Smooth muscle cell (in vitro differentiated cells): ENCODE measurements around the gene CDKL5. TPM values are rescaled to one million over a fixed set of nuclear protein-coding genes. Genes with fewer than 3 reads are reported as not detected.

ENCODE experiments used
- DNase-seq: peaks from one replicate; lab custom pipeline; 2025; ENCODE audit not compliant: unreplicated experiment; lab: John Stamatoyannopoulos, UW
- H2AFZ ChIP-seq: fragments of 200-600 bp; sonication (generic); 2 replicates; pipeline ENCODE4 v1.6.0; 2016; ENCODE audit warnings: antibody characterized with exemption, low read depth, mild to moderate bottlenecking
- H3F3A ChIP-seq: fragments of 200-600 bp; sonication (generic); 2 replicates; pipeline ENCODE4 v1.6.0; 2017; ENCODE audit warnings: antibody characterized with exemption, low read depth
- H3K27ac ChIP-seq: fragments of 200-600 bp; sonication (generic); 2 replicates; pipeline ENCODE4 v1.5.1; 2016; ENCODE audit warnings: low read depth, mild to moderate bottlenecking
- H3K27me3 ChIP-seq: fragments of 200-600 bp; sonication (generic); 2 replicates; pipeline ENCODE4 v1.6.1; 2016; ENCODE audit warnings: low read depth, mild to moderate bottlenecking
- H3K36me3 ChIP-seq: fragments of 200-600 bp; sonication (generic); 2 replicates; pipeline ENCODE4 v1.5.1; 2016; ENCODE audit warnings: low read depth
- H3K4me1 ChIP-seq: fragments of 200-600 bp; sonication (generic); 2 replicates; pipeline ENCODE4 v1.5.1; 2016; ENCODE audit warnings: low read depth
- H3K4me2 ChIP-seq: fragments of 200-600 bp; sonication (generic); 2 replicates; pipeline ENCODE4 v1.6.0; 2016; ENCODE audit warnings: mild to moderate bottlenecking
- H3K4me3 ChIP-seq: fragments of 200-600 bp; sonication (generic); 2 replicates; pipeline ENCODE4 v1.5.1; 2016; ENCODE audit warnings: mild to moderate bottlenecking
- H3K79me2 ChIP-seq: fragments of 200-600 bp; sonication (generic); 2 replicates; pipeline ENCODE4 v1.6.0; 2016; ENCODE audit warnings: low read depth, mild to moderate bottlenecking
- H3K9ac ChIP-seq: fragments of 200-600 bp; sonication (generic); 2 replicates; pipeline ENCODE4 v1.6.0; 2016; ENCODE audit warnings: low read depth
- H3K9me3 ChIP-seq: fragments of 200-600 bp; sonication (generic); replicated peaks from 2 replicates; pipeline ENCODE4 v1.5.1; 2016; ENCODE audit warnings: low read depth
- H4K20me1 ChIP-seq: fragments of 200-600 bp; sonication (generic); 2 replicates; pipeline ENCODE4 v1.6.0; 2016; ENCODE audit warnings: low read depth
- CTCF ChIP-seq: fragments of 200-600 bp; sonication (generic); IDR thresholded peaks from 2 replicates; pipeline ENCODE4 v1.5.1; 2017; ENCODE audit warnings: borderline replicate concordance, mild to moderate bottlenecking, antibody characterized with exemption; ENCODE audit not compliant: insufficient read depth, poor library complexity, severe bottlenecking
- WGBS: methylation state at CpG from one replicate; pipeline ENCODE4 v1.1.7; 2016; ENCODE audit warnings: low lambda C conversion rate; 5-methylcytosine and 5-hydroxymethylcytosine counted together
- polyA plus RNA-seq: library from polyadenylated mRNA; unstranded; fragments of >200 nt; fragmentation: Nextera tagmentation; extraction: Ambion mirVana; gene quantifications from 2 replicates; pipeline ENCODE4 v1.2.1, GENCODE V29; 2016
- total RNA-seq: library from RNA; depleted of rRNA; stranded (reverse); fragments of >200 nt; gene quantifications from 2 replicates; pipeline ENCODE4 v1.2.3, GENCODE V29; 2014

Gene CDKL5
- total and polyA plus RNA-seq, 2 experiments from 2014 or later = 3.4 to 14.4 TPM

GRCh38 chrX:18677161-18677869, 251.9 kb downstream of the CDKL5 start:
- H3F3A ChIP-seq = no peaks in the 10 kb centered on the region
- H3K4me1 ChIP-seq = no peaks in the 10 kb centered on the region
- H3K4me3 ChIP-seq = no peak overlapping the region
- no peak for DNase-seq
- no peaks in the 10 kb centered on the region for H3K36me3 ChIP-seq
- no peak overlapping the region for H2AFZ ChIP-seq
- H3K9ac ChIP-seq = no peak overlapping the region
- no peaks in the 10 kb centered on the region for H4K20me1 ChIP-seq
- no peak for TF ChIP-seq CTCF
- H3K9me3 ChIP-seq = no peaks in the 10 kb centered on the region
- no peak overlapping the region for H3K27ac ChIP-seq
- no peaks in the 10 kb centered on the region for H3K79me2 ChIP-seq
- no peak overlapping the region for H3K4me2 ChIP-seq
- WGBS = 85% methylated on average over 17 of the region's 17 CpGs
- no peaks in the 10 kb centered on the region for H3K27me3 ChIP-seq

GRCh38 chrX:18681996-18682395, 256.6 kb downstream of the CDKL5 start:
- Histone ChIP-seq H4K20me1 (no peaks in the 10 kb centered on the region), H3F3A (no peaks in the 10 kb centered on the region), H3K9me3 (no peaks in the 10 kb centered on the region), H3K27me3 (no peaks in the 10 kb centered on the region), H3K4me3 (no peak overlapping the region), H3K4me1 (no peaks in the 10 kb centered on the region), H3K4me2 (no peak overlapping the region), H3K27ac (no peak overlapping the region), H3K9ac (no peak overlapping the region), H2AFZ (no peak overlapping the region), H3K36me3 (no peaks in the 10 kb centered on the region), H3K79me2 (no peaks in the 10 kb centered on the region)
- no peak for DNase-seq
- 79% methylated on average over 6 of the region's 6 CpGs for WGBS
- TF ChIP-seq CTCF = no peak

DNA sequence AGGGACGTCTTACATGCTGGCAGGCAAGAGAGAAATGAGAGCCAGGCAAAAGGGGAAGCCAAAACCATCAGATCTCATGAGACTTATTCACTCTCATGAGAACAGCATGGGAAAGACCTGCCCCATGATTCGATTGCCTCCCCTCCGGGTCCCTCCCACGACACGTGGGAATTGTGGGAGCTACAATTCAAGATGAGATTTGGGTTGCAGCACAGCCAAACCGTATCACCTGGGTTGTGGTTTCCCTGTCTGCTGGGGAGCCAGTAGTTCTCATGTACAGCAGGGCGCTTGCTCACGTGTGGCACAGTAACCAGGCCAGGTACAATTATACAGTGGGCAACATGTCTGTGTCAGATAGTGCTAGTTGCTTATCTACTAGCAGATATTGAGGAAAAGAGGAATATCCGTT, 257.6 kb downstream of the CDKL5 start:
- Histone ChIP-seq H3K79me2 (no peaks in the 10 kb centered on the region), H3K9ac (no peak overlapping the region), H4K20me1 (no peaks in the 10 kb centered on the region), H3K4me3 (no peak overlapping the region), H3K9me3 (no peaks in the 10 kb centered on the region), H3K4me2 (no peak overlapping the region), H3K27ac (no peak overlapping the region), H3F3A (no peaks in the 10 kb centered on the region), H3K4me1 (no peaks in the 10 kb centered on the region), H3K36me3 (no peaks in the 10 kb centered on the region), H3K27me3 (no peaks in the 10 kb centered on the region), H2AFZ (no peak overlapping the region)
- no peak for TF ChIP-seq CTCF
- 78% methylated on average over 9 of the region's 9 CpGs for WGBS
- DNase-seq = no peak
